Heart left ventricle (tissue), 16 donors: Measurements from ENCODE around the gene PDCD7. TPM values are rescaled to one million over a fixed set of nuclear protein-coding genes. Genes with fewer than 3 reads are reported as not detected.

ENCODE experiments used
- ATAC-seq, 4 donors: fragments of 200-7000 bp; cut with Tn5 transposase; one replicate each; pipeline ENCODE4 v1.9.1; 2020 to 2022; ENCODE audit warnings: moderate library complexity in 4 of 4, mild to moderate bottlenecking in 3 of 4, moderate number of reproducible peaks in 1 of 4
- DNase-seq, 5 donors: peaks; one replicate each; pipeline ENCODE4 v3.0.0-alpha.2; 2020
- H3K27ac ChIP-seq, 12 donors: fragments of 200-600 bp; sonication (generic) in 4 of 12; one replicate each; pipeline versions ENCODE4 v1.5.0 to v1.8.0; 2016 to 2022; ENCODE audit warnings: mild to moderate bottlenecking in 2 of 12
- H3K27me3 ChIP-seq, 9 donors: fragments of 200-600 bp; sonication (generic) in 2 of 9; one replicate each; pipeline versions ENCODE4 v1.5.1 to v1.8.0; 2016 to 2022; ENCODE audit warnings: mild to moderate bottlenecking in 3 of 9
- H3K36me3 ChIP-seq, 9 donors: fragments of 200-600 bp; sonication (generic) in 2 of 9; one replicate each; pipeline versions ENCODE4 v1.5.0 to v1.8.0; 2018 to 2022; ENCODE audit warnings: mild to moderate bottlenecking in 2 of 9
- H3K4me1 ChIP-seq, 12 donors: fragments of 200-600 bp; sonication (generic) in 4 of 12; one replicate each; pipeline versions ENCODE4 v1.5.0 to v1.8.0; 2016 to 2022; ENCODE audit warnings: mild to moderate bottlenecking in 3 of 12
- H3K4me3 ChIP-seq, 12 donors: fragments of 200-600 bp; sonication (generic) in 4 of 12; one replicate each; pipeline versions ENCODE4 v1.5.0 to v1.8.0; 2017 to 2022; ENCODE audit warnings: mild to moderate bottlenecking in 9 of 12, moderate library complexity in 4 of 12
- H3K9me3 ChIP-seq, 12 donors: fragments of 200-600 bp; sonication (generic) in 4 of 12; one replicate each; pipeline versions ENCODE4 v1.5.0 to v1.8.0; 2016 to 2022; ENCODE audit warnings: mild to moderate bottlenecking in 1 of 12
- POLR2A ChIP-seq, 2 donors: fragments of 450-650 bp; IDR thresholded peaks; one replicate each; pipeline ENCODE4 v1.6.1; 2017; ENCODE audit warnings: antibody characterized with exemption in 2 of 2, mild to moderate bottlenecking in 2 of 2, moderate library complexity in 2 of 2
- WGBS, 4 donors: extraction: QIAGEN DNeasy Blood & Tissue Kit in 2 of 4; methylation state at CpG; one replicate each; pipeline versions ENCODE4 v1.1.5 to v1.1.7; 2013 to 2018; 5-methylcytosine and 5-hydroxymethylcytosine counted together
- intact Hi-C, 10 donors: fragments of 100-400 bp; cut with DNase I; formaldehyde crosslinking; loops; one replicate each; pipeline versions ENCODE4 v1.11.1 to v1.14.2; 2022
- polyA plus RNA-seq, 2 donors: library from polyadenylated mRNA; stranded (reverse); fragments of 200-250 nt; gene quantifications; one replicate each; pipeline ENCODE4 v1.2.3, GENCODE V29; 2013
- total RNA-seq, 9 donors: library from RNA; depleted of rRNA in 2 of 9; stranded (reverse); fragments of >200 nt in 2 of 9; fragmentation: NEBNext Ultra II Directional in 3 of 9; extraction: Animal tissue kit (Norgen Biotek cat#: 25700) in 3 of 9; gene quantifications; one replicate each; pipeline versions ENCODE4 v1.1.0 to v1.2.4, GENCODE V29; 2016 to 2023
- TF ChIP-seq, protein P1 (sequence below), 12 donors: fragments of 200-600 bp; sonication (generic) in 4 of 12; IDR thresholded peaks; one replicate each; pipeline versions ENCODE4 v1.5.0 to v1.8.0; 2018 to 2022; ENCODE audit warnings: antibody characterized with exemption in 12 of 12, mild to moderate bottlenecking in 5 of 12
- donor health status: ischemic (EF 13 %, LVEDD 7.1; RV severe dilation, severe dysfunction).
- donor health status: healthy with polysubstance abuse.
- donor health status: DM: no; HTN: yes; CAD: no.
- donor health status: DM: no; HTN: no; CAD: no.
- donor health status: ischemic (EF 25% LVEDD 6.9; RV normal size, moderate dysfunction).
- donor health status: ischemic (EF 25% LVEDD 5.7; RV mildly dilated, moderate dysfunction).
- donor health status: healthy.
- donor health status: DM: yes; HTN: yes; CAD: no.
- donor health status: ischemic (EF 35%, LVEDD 5.7; RV mildly dilated, moderate dysfunction).
- donor health status: nonischemic (EF 11% LVEDD 7.7; RV severe dilation, severe dysfunction).
- donor health status: DM: yes; HTN: yes; CAD: no.
- donor health status: PGD.
- donor health status: ischemic (EF 29% LVEDD 5.4; RV normal size, mild dysfunction).
- donor health status: nonischemic (EF 23%, LVEDD 6.1; RV moderate dilation, normal function).

The PDCD7 gene
- total and polyA plus RNA-seq, 11 donors: 9.5 to 21.9 (median 13.7) TPM

DNA sequence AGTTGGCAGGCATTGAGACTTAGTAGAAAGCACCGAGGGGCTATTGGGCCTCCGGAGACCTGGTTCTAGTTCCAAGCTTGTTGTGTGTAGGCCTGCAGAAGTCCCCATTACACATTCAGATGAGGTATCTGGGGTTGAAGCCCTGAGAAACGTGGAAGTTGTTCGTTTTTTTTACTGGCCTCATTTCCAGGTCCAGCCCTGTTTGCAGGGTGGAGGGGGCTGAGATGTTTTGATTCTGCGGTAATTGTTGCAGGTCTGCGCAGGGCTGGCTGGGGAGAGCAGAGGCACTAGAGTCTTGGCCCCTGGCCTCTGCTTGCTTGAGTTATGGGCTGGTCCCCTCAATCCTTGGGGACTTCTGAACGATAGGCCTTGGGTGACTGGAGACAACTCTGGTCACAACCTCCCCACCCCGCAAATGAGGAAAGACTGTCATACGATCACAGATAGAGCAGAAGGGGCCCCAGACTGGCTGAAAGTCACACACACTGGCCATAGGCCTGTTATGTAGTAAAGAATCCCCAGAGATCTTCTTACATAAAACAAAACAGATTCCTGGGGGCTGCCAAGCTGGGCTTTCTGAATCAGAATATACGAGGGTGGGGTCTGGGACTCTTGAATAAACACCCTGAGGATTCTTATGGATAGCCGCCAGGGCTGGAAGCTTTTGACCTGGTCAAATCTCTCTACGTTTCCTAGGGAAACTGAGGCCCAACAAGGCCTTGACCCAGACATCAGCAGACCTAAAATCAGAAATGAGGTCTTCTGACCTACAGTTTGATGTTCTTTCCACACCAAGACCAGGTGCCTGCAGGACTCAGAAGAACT, 41.5 kb downstream of the PDCD7 start:
- DNase-seq (no peak), ATAC-seq (no peak)
- Histone ChIP-seq H3K27me3 (no peaks in the 10 kb centered on the region), H3K4me3 (no peak overlapping the region), H3K27ac (peak overlapping the region in 1 of 12 donors; percentile 71), H3K36me3 (peaks cover 0 to 10% (median 0%) of the 10 kb centered on the region in 9 donors), H3K9me3 (no peaks in the 10 kb centered on the region), H3K4me1 (peaks cover 0 to 51% (median 25%) of the 10 kb centered on the region in 12 donors)
- TF ChIP-seq POLR2A (IDR thresholded peaks at IDR 0.05): no peak
- TF ChIP-seq, protein P1, sequence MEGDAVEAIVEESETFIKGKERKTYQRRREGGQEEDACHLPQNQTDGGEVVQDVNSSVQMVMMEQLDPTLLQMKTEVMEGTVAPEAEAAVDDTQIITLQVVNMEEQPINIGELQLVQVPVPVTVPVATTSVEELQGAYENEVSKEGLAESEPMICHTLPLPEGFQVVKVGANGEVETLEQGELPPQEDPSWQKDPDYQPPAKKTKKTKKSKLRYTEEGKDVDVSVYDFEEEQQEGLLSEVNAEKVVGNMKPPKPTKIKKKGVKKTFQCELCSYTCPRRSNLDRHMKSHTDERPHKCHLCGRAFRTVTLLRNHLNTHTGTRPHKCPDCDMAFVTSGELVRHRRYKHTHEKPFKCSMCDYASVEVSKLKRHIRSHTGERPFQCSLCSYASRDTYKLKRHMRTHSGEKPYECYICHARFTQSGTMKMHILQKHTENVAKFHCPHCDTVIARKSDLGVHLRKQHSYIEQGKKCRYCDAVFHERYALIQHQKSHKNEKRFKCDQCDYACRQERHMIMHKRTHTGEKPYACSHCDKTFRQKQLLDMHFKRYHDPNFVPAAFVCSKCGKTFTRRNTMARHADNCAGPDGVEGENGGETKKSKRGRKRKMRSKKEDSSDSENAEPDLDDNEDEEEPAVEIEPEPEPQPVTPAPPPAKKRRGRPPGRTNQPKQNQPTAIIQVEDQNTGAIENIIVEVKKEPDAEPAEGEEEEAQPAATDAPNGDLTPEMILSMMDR (IDR thresholded peaks at IDR 0.05): no peak
- intact Hi-C loops: no loop called here
- 60 to 76% (median 65%) methylated on average over 12 of the region's 12 CpGs for WGBS, 4 donors

DNA sequence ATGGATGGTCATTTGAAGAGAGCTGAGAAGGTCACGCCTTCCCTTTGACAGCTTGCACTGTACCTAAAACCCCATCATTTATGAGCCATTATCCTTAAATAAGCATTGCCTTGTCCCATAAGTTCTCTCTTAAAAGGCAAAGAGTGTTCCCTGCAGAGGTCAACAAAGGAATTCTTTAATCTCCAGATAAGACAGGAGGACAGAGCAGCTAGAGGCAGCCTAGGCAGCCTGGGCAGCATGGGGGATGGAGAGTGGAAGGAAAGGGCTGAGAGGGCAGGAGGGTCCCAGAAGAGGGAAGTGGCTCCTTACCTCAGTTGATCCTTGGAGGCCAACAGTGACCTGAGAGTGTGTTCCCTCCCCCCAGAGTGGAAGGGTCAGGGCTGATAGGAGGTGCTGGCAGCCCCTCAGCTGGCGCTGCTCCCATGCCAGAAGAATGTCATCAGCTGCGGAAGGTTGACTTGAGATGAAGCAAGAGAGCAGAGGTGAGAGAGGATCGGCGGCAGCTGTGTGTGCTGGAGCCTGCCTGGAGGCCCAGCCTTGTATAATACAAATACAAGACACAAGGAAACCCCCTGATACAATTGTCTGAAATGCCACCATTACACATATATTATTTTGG, 44.3 kb downstream of the PDCD7 start:
- WGBS, 4 donors: 45 to 51% (median 50%) methylated on average over 5 of the region's 5 CpGs
- Histone ChIP-seq H3K36me3 (peaks cover 0 to 7% (median 0%) of the 10 kb centered on the region in 9 donors), H3K4me1 (peaks cover 0 to 70% (median 36%) of the 10 kb centered on the region in 12 donors), H3K27me3 (peaks cover 0 to 3% (median 0%) of the 10 kb centered on the region in 9 donors), H3K9me3 (no peaks in the 10 kb centered on the region), H3K27ac (peak overlapping the region; percentile 77 to 97 (median 90)), H3K4me3 (no peak overlapping the region)
- ATAC-seq (peak in 3 of 4 donors; percentile 5 to 50 (median 33)), DNase-seq (peak in 2 of 5 donors; percentile 76 to 78)
- TF ChIP-seq POLR2A (IDR thresholded peaks at IDR 0.05): no peak
- TF ChIP-seq, protein P1 (IDR thresholded peaks at IDR 0.05): no peak
- intact Hi-C loops: loop anchor here in 5 of 10 donors (2.0 to 10.0 kb wide), 3 partner anchors 35 to 55 kb away; no protein-coding TSS in a partner anchor

DNA sequence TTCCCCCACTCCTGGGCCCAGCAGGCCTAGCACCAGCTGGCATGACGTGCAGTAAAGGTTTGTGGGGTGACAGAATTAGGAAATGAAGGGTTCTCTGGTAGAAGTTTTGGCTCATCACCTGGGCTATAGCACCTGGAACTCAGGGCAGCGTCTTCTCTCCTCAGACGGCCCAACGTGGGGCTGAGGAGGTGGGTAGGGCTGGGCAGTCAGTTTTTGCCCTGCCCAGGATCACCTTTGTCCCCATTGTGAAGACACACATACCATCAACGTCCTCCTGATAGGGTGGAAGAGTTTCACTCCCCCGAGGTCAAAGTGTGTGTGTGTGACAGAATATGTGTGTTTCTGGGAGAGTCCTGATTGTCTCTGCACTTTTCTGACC, 45.0 kb downstream of the PDCD7 start:
- 25 to 50% (median 48%) methylated on average over 6 of the region's 6 CpGs for WGBS, 4 donors
- Histone ChIP-seq H3K27ac (peak overlapping the region; percentile 77 to 97 (median 90)), H3K4me1 (peaks cover 0 to 70% (median 35%) of the 10 kb centered on the region in 12 donors), H3K27me3 (peaks cover 0 to 3% (median 0%) of the 10 kb centered on the region in 9 donors), H3K9me3 (no peaks in the 10 kb centered on the region), H3K4me3 (no peak overlapping the region), H3K36me3 (peaks cover 0 to 7% (median 0%) of the 10 kb centered on the region in 9 donors)
- no peak for TF ChIP-seq POLR2A (IDR thresholded peaks at IDR 0.05)
- TF ChIP-seq, protein P1 (IDR thresholded peaks at IDR 0.05): no peak
- peak in 1 of 4 donors; percentile 6 for ATAC-seq
- intact Hi-C loops: loop anchor here in 5 of 10 donors (2.0 to 10.0 kb wide), 3 partner anchors 34 to 54 kb away; no protein-coding TSS in a partner anchor
- no peak for DNase-seq
